ENCODE results near the gene GRIP1.

GRIP1 gene

GRCh38 chr12:66387117-66387516 is 291.8 kb downstream of the GRIP1 start:
- no peak for DNase-seq (ENCODE audit: low read depth)

DNA sequence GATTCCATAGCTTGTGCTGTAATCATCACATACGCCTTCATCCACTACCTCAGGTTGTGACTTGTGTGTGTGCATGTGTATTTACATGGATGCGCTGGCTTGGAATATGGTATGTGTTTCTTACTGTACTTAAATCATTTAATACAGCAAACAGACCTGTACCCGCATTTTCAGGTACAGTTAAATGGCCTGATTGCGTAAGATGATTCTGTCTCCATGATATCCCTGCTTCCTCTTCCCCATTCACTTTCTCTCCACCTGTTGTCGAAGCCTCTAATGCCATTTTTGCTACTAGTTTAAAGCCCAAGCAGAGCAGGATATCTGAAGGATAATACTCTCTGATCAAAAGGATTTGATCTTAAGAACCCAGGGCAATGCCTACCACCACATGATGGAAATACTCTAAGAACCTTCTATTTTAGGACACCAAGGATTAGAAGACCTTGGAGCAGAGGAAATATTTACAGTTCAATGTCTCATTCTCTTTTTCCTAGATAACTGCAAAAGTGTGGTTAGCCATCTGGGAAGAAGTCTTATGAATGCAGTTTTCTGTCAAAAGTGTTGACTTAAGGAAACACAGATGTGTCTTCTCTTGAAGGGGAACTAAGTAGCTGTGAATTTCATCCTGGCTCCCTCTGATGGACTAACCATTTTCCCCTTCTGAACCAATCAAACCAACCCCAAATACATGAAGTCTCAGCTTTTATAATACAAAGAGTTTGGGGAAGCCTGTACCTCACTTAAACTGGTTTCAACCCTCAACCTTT is 297.9 kb downstream of the GRIP1 start:
- DNase-seq (ENCODE audit: low read depth), result no peak

DNA sequence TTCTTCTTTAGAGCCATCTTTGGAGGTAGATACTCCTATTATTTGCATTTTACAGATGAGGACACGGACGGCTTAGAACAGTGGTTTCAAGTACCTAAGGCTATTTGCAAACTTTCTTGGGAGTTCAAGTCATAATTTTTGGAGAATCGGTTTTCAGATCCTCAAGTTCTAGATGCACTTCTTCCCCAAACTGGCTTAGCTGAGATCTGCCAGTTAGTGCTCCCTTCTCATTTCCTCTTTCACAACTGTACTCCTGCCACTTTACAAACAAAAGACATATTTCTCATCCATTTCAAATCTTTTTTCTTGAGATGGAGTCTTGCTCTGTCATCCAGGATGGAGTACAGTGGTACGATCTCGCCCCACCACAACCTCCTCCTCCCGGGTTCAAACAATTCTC is 299.3 kb downstream of the GRIP1 start:
- no peak for DNase-seq (ENCODE audit: low read depth)

DNA sequence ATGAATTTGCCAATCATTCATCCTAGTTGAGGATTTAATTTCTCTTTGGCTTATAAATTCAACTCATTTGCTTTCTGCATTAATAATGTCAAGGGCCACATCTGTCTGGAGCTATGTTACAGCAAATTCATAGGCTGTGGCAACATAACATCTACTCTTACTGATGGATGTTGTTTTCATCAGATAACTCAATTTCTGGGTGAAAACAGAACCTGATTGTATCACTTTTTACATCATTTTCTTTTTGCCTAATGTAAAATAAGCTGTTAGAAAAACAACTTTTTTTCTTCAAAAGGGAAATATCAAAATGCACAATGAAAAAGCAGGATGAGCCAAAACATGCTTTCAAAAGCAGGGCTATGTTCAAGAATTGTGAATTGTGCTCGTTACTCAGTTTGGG is 303.3 kb downstream of the GRIP1 start:
- DNase-seq (ENCODE audit: low read depth), result no peak

- no peak for DNase-seq (ENCODE audit: low read depth)
Measured at GRCh38 chr12:66371982-66372381, 306.9 kb downstream of the GRIP1 start.

- DNase-seq (ENCODE audit: low read depth), result no peak
Measured at GRCh38 chr12:66367015-66367667, 311.7 kb downstream of the GRIP1 start.

GRCh38 chr12:66365718-66366490 is 313.0 kb downstream of the GRIP1 start:
- no peak for DNase-seq (ENCODE audit: low read depth)

DNA sequence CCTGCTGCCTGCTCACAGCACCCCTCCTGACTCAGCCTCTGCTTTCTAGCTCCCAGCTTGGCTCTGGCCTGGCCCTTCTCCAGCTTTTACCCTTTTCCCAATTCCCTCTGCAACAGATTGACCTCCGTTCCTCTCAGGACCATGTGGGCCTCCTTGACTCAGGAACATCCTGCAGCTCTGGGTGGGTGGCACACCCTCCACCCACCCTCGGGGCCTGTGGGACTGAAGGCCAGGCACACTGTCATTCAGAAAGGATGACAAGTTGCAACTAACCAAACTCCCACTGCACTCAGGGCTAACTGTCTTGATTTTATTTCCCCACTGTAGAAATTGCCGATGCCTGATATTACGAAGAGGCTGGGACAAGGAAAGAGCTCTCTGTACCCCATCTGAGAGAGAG is 317.2 kb downstream of the GRIP1 start:
- DNase-seq (ENCODE audit: low read depth), result no peak

GRCh38 chr12:66359300-66359699 is 319.6 kb downstream of the GRIP1 start:
- no peak for DNase-seq (ENCODE audit: low read depth)

GRCh38 chr12:66354291-66354690 is 324.6 kb downstream of the GRIP1 start:
- DNase-seq (ENCODE audit: low read depth), result no peak

- no peak for DNase-seq (ENCODE audit: low read depth)
Measured at GRCh38 chr12:66352899-66353298, 326.0 kb downstream of the GRIP1 start.

- no peak for DNase-seq (ENCODE audit: low read depth)
Measured at GRCh38 chr12:66352197-66352596, 326.7 kb downstream of the GRIP1 start.

- no peak for DNase-seq (ENCODE audit: low read depth)
Measured at GRCh38 chr12:66351301-66351700, 327.6 kb downstream of the GRIP1 start.

- DNase-seq (ENCODE audit: low read depth), result no peak
Measured at GRCh38 chr12:66345956-66346355, 332.9 kb downstream of the GRIP1 start.

GRCh38 chr12:66345212-66345611 is 333.7 kb downstream of the GRIP1 start:
- no peak for DNase-seq (ENCODE audit: low read depth)

DNA sequence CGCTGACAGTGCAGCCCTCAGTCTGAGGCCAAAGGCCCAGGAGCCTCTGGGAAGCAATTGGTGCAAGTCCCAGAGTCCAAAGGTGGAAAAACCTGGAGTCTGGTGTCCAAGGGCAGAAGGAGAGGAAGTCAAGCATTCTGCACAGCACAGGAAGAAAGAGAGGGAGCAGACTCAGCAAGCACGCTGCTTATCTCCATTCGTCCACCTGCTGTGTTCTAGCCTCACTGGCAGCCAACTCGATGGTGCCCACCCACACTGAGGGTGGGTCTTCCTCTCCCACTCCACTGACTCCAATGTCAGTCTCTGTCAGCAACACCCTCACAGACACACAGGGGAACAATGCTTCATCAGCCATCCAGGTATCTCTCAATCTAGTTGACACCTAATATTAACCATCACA is 337.8 kb downstream of the GRIP1 start:
- no peak for DNase-seq (ENCODE audit: low read depth)

- no peak for DNase-seq (ENCODE audit: low read depth)
Measured at GRCh38 chr12:66340131-66340530, 338.7 kb downstream of the GRIP1 start.

DNA sequence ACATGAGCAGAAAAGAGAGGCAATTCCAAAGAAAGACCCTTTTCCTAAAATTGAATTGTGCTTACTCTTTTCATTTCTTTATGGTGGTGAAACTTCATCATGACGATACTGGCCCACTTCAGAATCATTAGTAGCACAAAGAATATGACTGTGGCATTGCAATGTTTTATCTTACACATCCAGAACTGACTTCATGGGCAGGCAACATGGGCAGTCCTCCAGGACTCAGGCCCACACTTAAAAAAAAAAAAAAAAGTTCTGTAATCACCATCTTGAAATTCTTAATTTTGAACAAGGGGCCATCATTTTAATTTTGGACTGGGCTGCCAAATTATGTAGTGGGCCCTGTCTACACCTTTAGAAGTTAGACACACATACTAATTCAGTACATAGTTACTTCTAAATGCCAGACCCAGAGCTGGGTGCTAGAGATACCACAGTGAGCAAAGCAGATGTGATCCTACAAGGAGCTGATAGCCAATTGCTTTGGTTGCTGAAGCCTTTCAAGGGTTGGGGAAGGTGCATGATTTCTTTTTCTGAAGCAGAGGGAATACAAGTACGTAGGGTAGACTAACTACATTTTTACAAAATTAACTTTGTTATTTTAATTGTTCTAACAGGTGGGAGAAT is 341.4 kb downstream of the GRIP1 start:
- DNase-seq (ENCODE audit: low read depth), result no peak

DNA sequence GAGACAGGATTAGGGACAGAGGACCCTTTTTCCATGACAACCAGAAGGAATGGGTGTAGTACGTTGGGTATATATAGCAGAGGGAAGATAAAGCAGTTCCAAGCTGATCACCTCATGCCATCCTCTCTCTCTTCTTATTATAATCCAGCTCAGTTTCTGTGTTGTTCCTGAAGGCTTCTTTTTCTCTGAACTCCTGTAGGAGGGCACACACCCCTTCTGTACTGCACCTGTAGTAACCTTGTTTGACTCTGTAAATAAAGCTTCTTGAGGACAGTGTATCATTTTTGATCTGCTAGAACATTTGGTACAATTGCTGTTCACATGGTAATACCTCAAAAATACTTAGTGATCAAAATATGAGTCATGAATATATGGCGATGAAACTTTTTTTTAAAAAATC is 343.1 kb downstream of the GRIP1 start:
- no peak for DNase-seq (ENCODE audit: low read depth)

GRCh38 chr12:66331814-66332213 is 347.1 kb downstream of the GRIP1 start:
- no peak for DNase-seq (ENCODE audit: low read depth)

DNA sequence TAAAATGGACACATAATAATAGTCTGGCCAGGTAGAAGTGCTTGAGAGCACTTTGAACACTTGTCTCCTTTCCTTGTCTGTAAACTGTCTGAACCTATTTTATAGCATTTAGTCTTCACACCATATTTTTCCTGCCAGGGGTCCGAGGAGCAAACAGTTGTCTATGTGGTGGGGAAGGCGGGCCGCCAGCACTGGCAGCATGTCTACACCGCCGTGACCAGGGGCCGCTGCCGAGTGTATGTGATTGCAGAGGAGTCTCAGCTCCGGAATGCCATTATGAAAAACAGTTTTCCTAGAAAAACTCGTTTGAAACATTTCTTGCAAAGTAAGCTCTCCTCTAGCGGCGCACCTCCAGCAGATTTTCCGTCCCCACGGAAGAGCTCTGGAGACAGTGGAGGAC is 347.9 kb downstream of the GRIP1 start:
- no peak for DNase-seq (ENCODE audit: low read depth)

DNA sequence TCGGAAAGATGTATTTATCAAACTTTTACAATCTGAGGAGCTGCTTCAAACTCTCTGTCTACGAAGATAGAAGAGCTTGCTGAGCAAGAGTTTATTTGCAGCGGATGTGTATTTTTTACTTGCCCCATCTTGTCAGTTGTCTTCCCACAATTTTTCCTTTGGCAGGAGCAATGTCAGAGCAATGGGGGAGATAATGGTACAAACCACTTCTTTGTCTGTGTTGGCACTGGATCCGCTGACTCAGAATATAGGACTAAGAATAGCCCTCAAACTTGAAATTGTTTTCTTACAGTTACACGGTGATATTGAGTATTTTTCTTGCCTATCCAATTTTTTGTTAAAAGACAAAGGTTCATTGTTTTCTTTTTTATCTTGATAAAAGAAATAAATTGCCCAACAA is 348.9 kb downstream of the GRIP1 start:
- DNase-seq (ENCODE audit: low read depth), result no peak

- DNase-seq (ENCODE audit: low read depth), result no peak
Measured at GRCh38 chr12:66323017-66323416, 355.9 kb downstream of the GRIP1 start.
